CD14-positive monocyte (primary cell): ENCODE measurements around the gene TBCC. TPM values are rescaled to one million over a fixed set of nuclear protein-coding genes. Genes with fewer than 3 reads are reported as not detected.

Experiments
- DNase-seq, 3 donors: peaks; one replicate each; pipeline ENCODE4 v3.0.0-alpha.2; 2011 to 2022
- H2AFZ ChIP-seq: 2 replicates; pipeline ENCODE4 v1.6.0; 2012; ENCODE audit warnings: mild to moderate bottlenecking, low read depth, low read length, inconsistent platforms; ENCODE audit not compliant: insufficient read depth, poor library complexity, severe bottlenecking
- H3K27ac ChIP-seq, 2 donors: 1 replicate in 1 of 2; 2 replicates in 1 of 2; pipeline ENCODE4 v1.5.1; 2012 to 2013; ENCODE audit warnings: low read length in 2 of 2, control low read depth in 1 of 2, inconsistent platforms in 1 of 2, low read depth in 1 of 2, mild to moderate bottlenecking in 1 of 2
- H3K27me3 ChIP-seq, 2 donors: one replicate each; pipeline versions ENCODE4 v1.6.0 to v1.6.1; 2011 to 2013; ENCODE audit warnings: low read length in 2 of 2; ENCODE audit not compliant: control insufficient read depth in 2 of 2, insufficient read depth in 2 of 2
- H3K36me3 ChIP-seq, 2 donors: replicated peaks in 1 of 2; 1 replicate in 1 of 2; 2 replicates in 1 of 2; pipeline versions ENCODE4 v1.5.1 to v1.6.1; 2012 to 2013; ENCODE audit warnings: low read length in 2 of 2, control low read depth in 1 of 2, inconsistent platforms in 1 of 2, mild to moderate bottlenecking in 1 of 2; ENCODE audit not compliant: insufficient read depth in 2 of 2, control insufficient read depth in 1 of 2
- H3K4me1 ChIP-seq, 2 donors: 1 replicate in 1 of 2; 2 replicates in 1 of 2; pipeline versions ENCODE4 v1.5.1 to v1.6.1; 2012 to 2013; ENCODE audit warnings: low read length in 2 of 2, control low read depth in 1 of 2, inconsistent platforms in 1 of 2, mild to moderate bottlenecking in 1 of 2, moderate library complexity in 1 of 2; ENCODE audit not compliant: insufficient read depth in 2 of 2, control insufficient read depth in 1 of 2
- H3K4me2 ChIP-seq: replicated peaks from 2 replicates; pipeline ENCODE3; 2012; ENCODE audit warnings: low read length, moderate library complexity, mild to moderate bottlenecking; ENCODE audit not compliant: poor library complexity, severe bottlenecking; ENCODE audit errors: extremely low read depth
- H3K4me3 ChIP-seq, 3 experiments: fragments of 200-600 bp in 1 of 3; sonication (generic) in 1 of 3; replicated peaks in 1 of 3; 1 replicate in 2 of 3; 2 replicates in 1 of 3; pipeline ENCODE4 v1.5.1; 2011 to 2013; ENCODE audit warnings: low read length in 3 of 3, mild to moderate bottlenecking in 3 of 3, control low read depth in 2 of 3, low read depth in 2 of 3, inconsistent platforms in 1 of 3, moderate library complexity in 1 of 3
- H3K79me2 ChIP-seq: 2 replicates; pipeline ENCODE4 v1.6.0; 2012; ENCODE audit warnings: mild to moderate bottlenecking, control low read depth, inconsistent platforms, low read length, moderate library complexity; ENCODE audit not compliant: insufficient read depth
- H3K9ac ChIP-seq: 2 replicates; pipeline ENCODE4 v1.6.0; 2017; ENCODE audit warnings: low read length, mild to moderate bottlenecking; ENCODE audit not compliant: insufficient read depth, poor library complexity, severe bottlenecking
- H3K9me3 ChIP-seq, 2 donors: replicated peaks in 1 of 2; 1 replicate in 1 of 2; 2 replicates in 1 of 2; pipeline versions ENCODE4 v1.5.1 to v1.6.1; 2012 to 2013; ENCODE audit warnings: low read length in 2 of 2, control low read depth in 1 of 2; ENCODE audit not compliant: control insufficient read depth in 1 of 2, insufficient read depth in 1 of 2
- H4K20me1 ChIP-seq: 2 replicates; pipeline ENCODE4 v1.6.0; 2012; ENCODE audit warnings: mild to moderate bottlenecking, low read length, control low read depth, moderate library complexity; ENCODE audit not compliant: insufficient read depth
- H3K27ac Mint-ChIP-seq, 7 donors: one replicate each; pipeline ENCODE4 v1.8.0; 2020; ENCODE audit warnings: mild to moderate bottlenecking in 7 of 7, mixed read lengths in 7 of 7, moderate library complexity in 6 of 7, inconsistent platforms in 2 of 7
- H3K27me3 Mint-ChIP-seq, 3 donors: one replicate each; pipeline ENCODE4 v1.8.0; 2021 to 2022; ENCODE audit warnings: low read depth in 3 of 3, mild to moderate bottlenecking in 3 of 3, mixed read lengths in 3 of 3, moderate library complexity in 3 of 3, inconsistent platforms in 1 of 3
- H3K36me3 Mint-ChIP-seq, 2 donors: one replicate each; pipeline ENCODE4 v1.8.0; 2020; ENCODE audit warnings: mixed read lengths in 2 of 2, inconsistent platforms in 1 of 2, mild to moderate bottlenecking in 1 of 2
- H3K4me1 Mint-ChIP-seq: one replicate; pipeline ENCODE4 v1.8.0; 2020; ENCODE audit warnings: mild to moderate bottlenecking, mixed read lengths
- H3K4me3 Mint-ChIP-seq, 2 donors: one replicate each; pipeline ENCODE4 v1.8.0; 2020; ENCODE audit warnings: mild to moderate bottlenecking in 2 of 2, mixed read lengths in 2 of 2, moderate library complexity in 1 of 2
- H3K9me3 Mint-ChIP-seq, 7 donors: one replicate each; pipeline ENCODE4 v1.8.0; 2020 to 2022; ENCODE audit warnings: mixed read lengths in 7 of 7, mild to moderate bottlenecking in 6 of 7, moderate library complexity in 6 of 7, inconsistent platforms in 2 of 7
- CTCF ChIP-seq: fragments of 200-600 bp; IDR thresholded peaks from one replicate; pipeline ENCODE4 v1.8.0; 2022; ENCODE audit warnings: antibody characterized with exemption, mild to moderate bottlenecking
- WGBS: methylation state at CpG from one replicate; pipeline ENCODE4 v1.1.5; 2013; ENCODE audit warnings: missing lambda C conversion rate; ENCODE audit not compliant: insufficient coverage; 5-methylcytosine and 5-hydroxymethylcytosine counted together
- intact Hi-C, 2 donors: fragments of 100-400 bp; cut with micrococcal nuclease; formaldehyde crosslinking; loops; one replicate each; pipeline versions ENCODE4 v1.15.0 to v1.15.1; 2023
- polyA plus RNA-seq, 3 donors: library from polyadenylated mRNA; depleted of rRNA in 1 of 3; unstranded in 2 of 3; stranded (reverse) in 1 of 3; fragments of 300-500 nt in 2 of 3; fragments of >200 nt in 1 of 3; fragmentation: Illumina TruSeq in 2 of 3; gene quantifications; 1 replicate in 2 of 3; 2 replicates in 1 of 3; pipeline ENCODE4 v1.2.3, GENCODE V29; 2012 to 2021

Gene TBCC
- polyA plus RNA-seq, 3 donors, result 19.3 to 31.3 (median 30.7) TPM

- Mint-ChIP-seq H3K27me3 (peaks cover 2 to 6% (median 6%) of the 10 kb centered on the region in 3 donors), H3K9me3 (peaks cover 6 to 13% (median 7%) of the 10 kb centered on the region in 7 donors), H3K4me1 (peaks cover 2% of the 10 kb centered on the region), H3K36me3 (no peaks in the 10 kb centered on the region), H3K27ac (no peak overlapping the region), H3K4me3 (no peak overlapping the region)
- no peak for DNase-seq
- Histone ChIP-seq H3K9me3 (peaks cover 6 to 9% of the 10 kb centered on the region in 2 donors), H2AFZ (no peak overlapping the region), H4K20me1 (no peaks in the 10 kb centered on the region), H3K4me2 (no peak overlapping the region), H3K4me1 (no peaks in the 10 kb centered on the region), H3K27me3 (no peaks in the 10 kb centered on the region), H3K9ac (no peak overlapping the region), H3K27ac (no peak overlapping the region), H3K79me2 (no peaks in the 10 kb centered on the region), H3K36me3 (no peaks in the 10 kb centered on the region), H3K4me3 (no peak overlapping the region)
- 93% methylated on average over 3 of the region's 7 CpGs for WGBS
- TF ChIP-seq CTCF, result no peak
- intact Hi-C loops, result no loop called here
Measured at GRCh38 chr6:42707595-42707994, 38.3 kb downstream of the TBCC start.

GRCh38 chr6:42704937-42705374 is 40.9 kb downstream of the TBCC start:
- 91% methylated on average over 2 of the region's 4 CpGs for WGBS

More at GRCh38 chr6:42704937-42705374, 40.9 kb downstream of the TBCC start:
- intact Hi-C loops, result no loop called here
- Histone ChIP-seq H3K27me3 (no peaks in the 10 kb centered on the region), H3K4me2 (no peak overlapping the region), H2AFZ (no peak overlapping the region), H3K79me2 (no peaks in the 10 kb centered on the region), H3K9ac (no peak overlapping the region), H3K27ac (no peak overlapping the region), H3K4me1 (no peaks in the 10 kb centered on the region), H3K4me3 (no peak overlapping the region), H3K9me3 (no peaks in the 10 kb centered on the region), H3K36me3 (no peaks in the 10 kb centered on the region), H4K20me1 (no peaks in the 10 kb centered on the region)
- Mint-ChIP-seq H3K4me1 (peaks cover 2% of the 10 kb centered on the region), H3K9me3 (no peaks in the 10 kb centered on the region), H3K27ac (no peak overlapping the region), H3K4me3 (no peak overlapping the region), H3K36me3 (no peaks in the 10 kb centered on the region), H3K27me3 (peaks cover 1 to 10% (median 6%) of the 10 kb centered on the region in 3 donors)
- DNase-seq, result no peak
- TF ChIP-seq CTCF, result no peak
